SK-N-SH (cell line): ENCODE data around the gene C20orf144. TPM values are rescaled to one million over a fixed set of nuclear protein-coding genes. Genes with fewer than 3 reads are reported as not detected.

Experiments used
- FOXJ3 ChIP-seq: sonication (generic); formaldehyde crosslinking; IDR thresholded peaks from 2 replicates; pipeline ENCODE4 v1.5.1; 2020; ENCODE audit warnings: mild to moderate bottlenecking, missing genetic modification reagents
- MEF2A ChIP-seq: IDR thresholded peaks from 2 replicates; pipeline ENCODE4 v1.4.0; 2012; ENCODE audit warnings: low read depth, borderline replicate concordance
- NRF1 ChIP-seq: IDR thresholded peaks from 2 replicates; pipeline ENCODE4 v1.6.1; 2012; ENCODE audit warnings: low read depth, mild to moderate bottlenecking, low read length
- TEAD4 ChIP-seq: IDR thresholded peaks from 2 replicates; pipeline ENCODE4 v1.4.0; 2012; ENCODE audit warnings: mild to moderate bottlenecking, borderline replicate concordance; ENCODE audit not compliant: insufficient read depth
- YY1 ChIP-seq: IDR thresholded peaks from 2 replicates; pipeline ENCODE4 v1.4.0; 2012; ENCODE audit warnings: low read depth, mild to moderate bottlenecking
- polyA plus RNA-seq, 3 experiments: library from polyadenylated mRNA; depleted of rRNA; stranded (reverse); fragments of >200 nt; gene quantifications; 2 replicates each; pipeline ENCODE4 v1.2.3, GENCODE V29; 2012
- TF ChIP-seq, protein P1 (sequence below): IDR thresholded peaks from 2 replicates; pipeline ENCODE4 v1.4.0; 2012; ENCODE audit warnings: low read depth
- TF ChIP-seq, protein P2 (sequence below): IDR thresholded peaks from 2 replicates; pipeline ENCODE4 v1.4.0; 2012; ENCODE audit warnings: low read depth, borderline replicate concordance
- TF ChIP-seq, protein P3 (sequence below): fragments of 150-350 bp; IDR thresholded peaks from 2 replicates; pipeline ENCODE4 v1.6.1; 2016; ENCODE audit warnings: mild to moderate bottlenecking, low read depth, low read length

C20orf144 gene
- polyA plus RNA-seq, 1 of the 3 experiments (the other 2 are of a cell fraction) = 0.12 TPM

DNA sequence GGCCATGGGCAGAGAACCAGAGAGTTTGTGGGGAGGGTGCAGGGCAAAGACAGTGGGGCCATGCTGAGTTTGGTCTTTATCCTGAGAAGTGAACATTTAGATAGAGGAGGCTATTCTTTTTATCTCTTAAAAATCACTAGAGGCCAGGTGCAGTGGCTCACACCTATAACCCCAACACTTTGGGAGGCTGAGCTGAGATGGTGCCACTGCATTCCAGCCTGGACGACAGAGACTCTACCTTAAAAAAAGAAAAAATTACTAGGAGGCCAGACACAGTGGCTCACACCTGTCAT, 49.3 kb downstream of the C20orf144 start (continued):
- TF ChIP-seq, protein P1, sequence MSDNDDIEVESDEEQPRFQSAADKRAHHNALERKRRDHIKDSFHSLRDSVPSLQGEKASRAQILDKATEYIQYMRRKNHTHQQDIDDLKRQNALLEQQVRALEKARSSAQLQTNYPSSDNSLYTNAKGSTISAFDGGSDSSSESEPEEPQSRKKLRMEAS = no peak
- TF ChIP-seq NRF1 (no peak), YY1 (no peak), MEF2A (no peak), FOXJ3 (CRISPR knock-in tag) (no peak), TEAD4 (no peak)
- TF ChIP-seq, protein P2, sequence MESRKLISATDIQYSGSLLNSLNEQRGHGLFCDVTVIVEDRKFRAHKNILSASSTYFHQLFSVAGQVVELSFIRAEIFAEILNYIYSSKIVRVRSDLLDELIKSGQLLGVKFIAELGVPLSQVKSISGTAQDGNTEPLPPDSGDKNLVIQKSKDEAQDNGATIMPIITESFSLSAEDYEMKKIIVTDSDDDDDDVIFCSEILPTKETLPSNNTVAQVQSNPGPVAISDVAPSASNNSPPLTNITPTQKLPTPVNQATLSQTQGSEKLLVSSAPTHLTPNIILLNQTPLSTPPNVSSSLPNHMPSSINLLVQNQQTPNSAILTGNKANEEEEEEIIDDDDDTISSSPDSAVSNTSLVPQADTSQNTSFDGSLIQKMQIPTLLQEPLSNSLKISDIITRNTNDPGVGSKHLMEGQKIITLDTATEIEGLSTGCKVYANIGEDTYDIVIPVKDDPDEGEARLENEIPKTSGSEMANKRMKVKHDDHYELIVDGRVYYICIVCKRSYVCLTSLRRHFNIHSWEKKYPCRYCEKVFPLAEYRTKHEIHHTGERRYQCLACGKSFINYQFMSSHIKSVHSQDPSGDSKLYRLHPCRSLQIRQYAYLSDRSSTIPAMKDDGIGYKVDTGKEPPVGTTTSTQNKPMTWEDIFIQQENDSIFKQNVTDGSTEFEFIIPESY = no peak
- TF ChIP-seq, protein P3, sequence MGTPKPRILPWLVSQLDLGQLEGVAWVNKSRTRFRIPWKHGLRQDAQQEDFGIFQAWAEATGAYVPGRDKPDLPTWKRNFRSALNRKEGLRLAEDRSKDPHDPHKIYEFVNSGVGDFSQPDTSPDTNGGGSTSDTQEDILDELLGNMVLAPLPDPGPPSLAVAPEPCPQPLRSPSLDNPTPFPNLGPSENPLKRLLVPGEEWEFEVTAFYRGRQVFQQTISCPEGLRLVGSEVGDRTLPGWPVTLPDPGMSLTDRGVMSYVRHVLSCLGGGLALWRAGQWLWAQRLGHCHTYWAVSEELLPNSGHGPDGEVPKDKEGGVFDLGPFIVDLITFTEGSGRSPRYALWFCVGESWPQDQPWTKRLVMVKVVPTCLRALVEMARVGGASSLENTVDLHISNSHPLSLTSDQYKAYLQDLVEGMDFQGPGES = no peak

Other genes starting within 250 kb of the C20orf144 start
- gene SNTA1, start 218.6 kb upstream of the C20orf144 start, polyA plus RNA-seq (2012; rRNA removed) = 11.2 TPM in 2 replicates
- gene CBFA2T2, start 172.2 kb upstream of the C20orf144 start, polyA plus RNA-seq (2012; rRNA removed) = 11.0 and 11.7 TPM in 2 replicates
- 0.19 and 0.25 TPM in 2 replicates for gene ACTL10, start 4.6 kb downstream of the C20orf144 start, polyA plus RNA-seq (2012; rRNA removed)
- gene NECAB3, start 12.1 kb downstream of the C20orf144 start, polyA plus RNA-seq (2012; rRNA removed) = 20.1 and 25.1 TPM in 2 replicates
- 12.4 and 15.0 TPM in 2 replicates for gene E2F1, start 24.1 kb downstream of the C20orf144 start, polyA plus RNA-seq (2012; rRNA removed)
- 5.6 and 5.7 TPM in 2 replicates for gene PXMP4, start 58.0 kb downstream of the C20orf144 start, polyA plus RNA-seq (2012; rRNA removed)
- gene ZNF341, start 69.7 kb downstream of the C20orf144 start, polyA plus RNA-seq (2012; rRNA removed) = 2.8 and 3.2 TPM in 2 replicates
- gene CHMP4B, start 149.0 kb downstream of the C20orf144 start, polyA plus RNA-seq (2012; rRNA removed) = 83.1 and 123 TPM in 2 replicates